HepG2 (cell line): ENCODE data around the gene CDKN1A. TPM values are rescaled to one million over a fixed set of nuclear protein-coding genes. Genes with fewer than 3 reads are reported as not detected.

ENCODE experiments used
- AGO1 ChIP-seq: fragments of 200-400 bp; formaldehyde crosslinking; IDR thresholded peaks from 2 replicates; pipeline ENCODE4 v1.6.1; 2017; ENCODE audit warnings: mild to moderate bottlenecking, low read depth, low read length, moderate library complexity; ENCODE audit not compliant: poor library complexity, severe bottlenecking
- BHLHE40 ChIP-seq: IDR thresholded peaks from 2 replicates; pipeline ENCODE4 v1.6.1; 2011; ENCODE audit warnings: low read length, improper control_type of control experiment
- HDAC6 ChIP-seq: fragments of 200-600 bp; sonication (generic); IDR thresholded peaks from 2 replicates; pipeline ENCODE4 v1.7.0; 2017; ENCODE audit warnings: mild to moderate bottlenecking, antibody characterized with exemption, low read length, low read depth
- HES4 ChIP-seq: sonication (generic); formaldehyde crosslinking; IDR thresholded peaks from 2 replicates; pipeline ENCODE4 v1.9.0; 2021; ENCODE audit warnings: mild to moderate bottlenecking, missing genetic modification reagents, borderline replicate concordance
- HNF4A ChIP-seq: sonication (generic); formaldehyde crosslinking; IDR thresholded peaks from 2 replicates; pipeline ENCODE4 v1.4.0; 2020; ENCODE audit warnings: missing genetic modification reagents
- KAT7 ChIP-seq: IDR thresholded peaks from 2 replicates; pipeline ENCODE4 v1.6.1; 2018; ENCODE audit warnings: borderline replicate concordance, missing compliant biosample characterization
- RBM39 ChIP-seq: fragments of 200-400 bp; formaldehyde crosslinking; IDR thresholded peaks from one replicate; pipeline ENCODE4 v1.6.1; 2018; ENCODE audit warnings: antibody characterized with exemption, mild to moderate bottlenecking, low read depth, low read length; ENCODE audit not compliant: poor library complexity, severe bottlenecking
- SMC3 ChIP-seq: IDR thresholded peaks from 2 replicates; pipeline ENCODE4 v1.6.1; 2011; ENCODE audit warnings: low read length, improper control_type of control experiment
- STAT5B ChIP-seq: sonication (generic); formaldehyde crosslinking; IDR thresholded peaks from 2 replicates; pipeline ENCODE4 v1.4.0; 2020; ENCODE audit warnings: missing genetic modification reagents
- ZFP41 ChIP-seq: sonication (generic); formaldehyde crosslinking; IDR thresholded peaks from 2 replicates; pipeline ENCODE4 v1.4.0; 2020; ENCODE audit warnings: mild to moderate bottlenecking, missing genetic modification reagents, borderline replicate concordance
- ZKSCAN5 ChIP-seq: sonication (generic); formaldehyde crosslinking; IDR thresholded peaks from 2 replicates; pipeline ENCODE4 v1.5.1; 2020; ENCODE audit warnings: mild to moderate bottlenecking, missing genetic modification reagents
- ZNF296 ChIP-seq: sonication (generic); formaldehyde crosslinking; conservative IDR thresholded peaks from 2 replicates; pipeline ENCODE4 v1.5.0; 2020; ENCODE audit warnings: mild to moderate bottlenecking, missing genetic modification reagents
- ZNF34 ChIP-seq: sonication (generic); formaldehyde crosslinking; IDR thresholded peaks from 2 replicates; pipeline ENCODE4 v1.4.0; 2020; ENCODE audit warnings: mild to moderate bottlenecking, missing genetic modification reagents, borderline replicate concordance
- ZNF354B ChIP-seq: sonication (generic); formaldehyde crosslinking; IDR thresholded peaks from 2 replicates; pipeline ENCODE4 v1.8.0; 2022; ENCODE audit warnings: mild to moderate bottlenecking, missing genetic modification reagents
- ZNF383 ChIP-seq: sonication (generic); formaldehyde crosslinking; IDR thresholded peaks from 2 replicates; pipeline ENCODE4 v1.4.0; 2020; ENCODE audit warnings: missing genetic modification reagents, mild to moderate bottlenecking, borderline replicate concordance
- ZNF468 ChIP-seq: sonication (generic); formaldehyde crosslinking; IDR thresholded peaks from 2 replicates; pipeline ENCODE4 v1.8.0; 2022; ENCODE audit warnings: mild to moderate bottlenecking, moderate library complexity, missing genetic modification reagents
- ZNF563 ChIP-seq: sonication (generic); formaldehyde crosslinking; IDR thresholded peaks from 2 replicates; pipeline ENCODE4 v1.8.0; 2022; ENCODE audit warnings: mild to moderate bottlenecking, moderate library complexity, missing genetic modification reagents
- ZNF567 ChIP-seq: sonication (generic); formaldehyde crosslinking; IDR thresholded peaks from 2 replicates; pipeline ENCODE4 v1.8.1; 2023; ENCODE audit warnings: mild to moderate bottlenecking, missing genetic modification reagents, borderline replicate concordance
- ZNF605 ChIP-seq: sonication (generic); formaldehyde crosslinking; IDR thresholded peaks from 2 replicates; pipeline ENCODE4 v1.8.0; 2022; ENCODE audit warnings: mild to moderate bottlenecking, missing genetic modification reagents
- polyA plus RNA-seq, 8 experiments: library from polyadenylated mRNA; depleted of rRNA in 3 of 8; stranded (reverse) in 7 of 8; unstranded in 1 of 8; fragments of >200 nt; fragmentation: Illumina TruSeq in 4 of 8; extraction: Trizol in 4 of 8; gene quantifications; 2 replicates each; pipeline versions ENCODE4 v1.2.1 to v1.2.3, GENCODE V29; 2011 to 2016; ENCODE audit warnings: low read depth in 4 of 8, missing spikeins in 1 of 8, mixed read lengths in 1 of 8; ENCODE audit not compliant: insufficient read depth in 1 of 8
- total RNA-seq, 5 experiments: library from RNA; depleted of rRNA; stranded (reverse); fragments of >200 nt; fragmentation: Illumina TruSeq; extraction: Trizol; gene quantifications; 2 replicates each; pipeline ENCODE4 v1.2.3, GENCODE V29; 2016; ENCODE audit warnings: low read depth in 1 of 5
- TF ChIP-seq, protein P1 (sequence below): sonication (generic); formaldehyde crosslinking; IDR thresholded peaks from 2 replicates; pipeline ENCODE4 v1.4.0; 2020; ENCODE audit warnings: low read depth, mild to moderate bottlenecking, missing genetic modification reagents
- TF ChIP-seq, protein P2 (sequence below): sonication (generic); formaldehyde crosslinking; IDR thresholded peaks from 2 replicates; pipeline ENCODE4 v1.4.0; 2020; ENCODE audit warnings: missing genetic modification reagents
- TF ChIP-seq, protein P3 (sequence below): sonication (generic); formaldehyde crosslinking; conservative IDR thresholded peaks from 2 replicates; pipeline ENCODE4 v1.8.1; 2023; ENCODE audit warnings: missing genetic modification reagents
- TF ChIP-seq, protein P4 (sequence below): sonication (generic); formaldehyde crosslinking; IDR thresholded peaks from 2 replicates; pipeline ENCODE4 v1.4.0; 2020; ENCODE audit warnings: low read depth, mild to moderate bottlenecking, missing genetic modification reagents

The CDKN1A gene
- total and polyA plus RNA-seq, 2 of the 13 experiments (the other 11 are each of a cell fraction or from before 2014, with no cell fraction given), result 60.7 to 92.1 TPM

DNA sequence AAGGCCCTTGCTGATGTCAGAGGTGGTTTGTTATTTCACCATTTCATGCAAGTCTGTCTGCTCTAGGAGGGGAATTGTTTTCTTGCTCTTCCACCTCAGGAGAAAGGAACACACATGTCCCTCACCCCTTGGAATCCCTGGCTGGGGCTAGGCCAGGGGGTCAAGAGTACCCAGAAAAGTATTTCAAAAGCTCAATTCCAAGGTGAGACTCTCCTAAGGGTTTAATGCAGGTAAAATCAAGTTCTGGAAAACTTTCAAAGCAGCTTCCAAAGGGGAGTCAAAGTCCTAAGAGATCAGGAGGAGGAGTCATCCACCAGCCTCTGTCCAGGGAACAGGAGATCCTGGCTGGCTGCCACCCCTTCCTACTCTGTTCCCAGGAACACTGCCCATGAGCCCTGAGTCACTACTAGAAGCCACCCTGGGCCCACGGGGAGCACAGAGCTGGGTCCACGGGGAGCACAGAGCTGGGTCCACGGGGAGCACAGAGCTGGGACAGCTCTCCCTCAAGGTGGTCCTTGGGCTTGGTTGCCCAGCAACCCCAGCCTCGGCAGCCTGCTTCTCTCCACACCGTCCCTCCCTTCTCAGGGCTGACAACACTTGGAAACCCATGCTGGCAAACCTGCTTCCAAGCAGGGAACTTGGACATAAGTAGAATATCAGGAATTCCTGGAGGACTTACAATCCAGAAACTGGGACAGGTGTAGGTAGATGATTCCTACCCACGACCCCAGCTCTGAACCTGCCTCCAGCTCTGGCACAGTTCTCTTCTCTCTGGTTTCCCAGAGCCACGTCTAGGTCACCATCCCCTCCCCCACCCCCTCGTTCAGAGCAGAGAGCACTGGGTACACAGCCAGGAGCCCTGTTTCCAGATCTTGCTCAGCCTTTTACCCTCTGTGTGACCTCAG, 35.3 kb upstream of the CDKN1A start (continued):
- TF ChIP-seq, protein P1, sequence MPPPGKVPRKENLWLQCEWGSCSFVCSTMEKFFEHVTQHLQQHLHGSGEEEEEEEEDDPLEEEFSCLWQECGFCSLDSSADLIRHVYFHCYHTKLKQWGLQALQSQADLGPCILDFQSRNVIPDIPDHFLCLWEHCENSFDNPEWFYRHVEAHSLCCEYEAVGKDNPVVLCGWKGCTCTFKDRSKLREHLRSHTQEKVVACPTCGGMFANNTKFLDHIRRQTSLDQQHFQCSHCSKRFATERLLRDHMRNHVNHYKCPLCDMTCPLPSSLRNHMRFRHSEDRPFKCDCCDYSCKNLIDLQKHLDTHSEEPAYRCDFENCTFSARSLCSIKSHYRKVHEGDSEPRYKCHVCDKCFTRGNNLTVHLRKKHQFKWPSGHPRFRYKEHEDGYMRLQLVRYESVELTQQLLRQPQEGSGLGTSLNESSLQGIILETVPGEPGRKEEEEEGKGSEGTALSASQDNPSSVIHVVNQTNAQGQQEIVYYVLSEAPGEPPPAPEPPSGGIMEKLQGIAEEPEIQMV (CRISPR knock-in tag), result no peak
- TF ChIP-seq, protein P2, sequence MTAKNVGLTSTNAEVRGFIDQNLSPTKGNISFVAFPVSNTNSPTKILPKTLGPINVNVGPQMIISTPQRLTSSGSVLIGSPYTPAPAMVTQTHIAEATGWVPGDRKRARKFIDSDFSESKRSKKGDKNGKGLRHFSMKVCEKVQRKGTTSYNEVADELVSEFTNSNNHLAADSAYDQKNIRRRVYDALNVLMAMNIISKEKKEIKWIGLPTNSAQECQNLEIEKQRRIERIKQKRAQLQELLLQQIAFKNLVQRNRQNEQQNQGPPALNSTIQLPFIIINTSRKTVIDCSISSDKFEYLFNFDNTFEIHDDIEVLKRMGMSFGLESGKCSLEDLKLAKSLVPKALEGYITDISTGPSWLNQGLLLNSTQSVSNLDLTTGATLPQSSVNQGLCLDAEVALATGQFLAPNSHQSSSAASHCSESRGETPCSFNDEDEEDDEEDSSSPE (CRISPR knock-in tag), result no peak
- no peak; the same call in 1 of the 2 replicates for TF ChIP-seq ZNF605
- TF ChIP-seq ZNF383 (CRISPR knock-in tag), result no peak
- TF ChIP-seq, protein P3, sequence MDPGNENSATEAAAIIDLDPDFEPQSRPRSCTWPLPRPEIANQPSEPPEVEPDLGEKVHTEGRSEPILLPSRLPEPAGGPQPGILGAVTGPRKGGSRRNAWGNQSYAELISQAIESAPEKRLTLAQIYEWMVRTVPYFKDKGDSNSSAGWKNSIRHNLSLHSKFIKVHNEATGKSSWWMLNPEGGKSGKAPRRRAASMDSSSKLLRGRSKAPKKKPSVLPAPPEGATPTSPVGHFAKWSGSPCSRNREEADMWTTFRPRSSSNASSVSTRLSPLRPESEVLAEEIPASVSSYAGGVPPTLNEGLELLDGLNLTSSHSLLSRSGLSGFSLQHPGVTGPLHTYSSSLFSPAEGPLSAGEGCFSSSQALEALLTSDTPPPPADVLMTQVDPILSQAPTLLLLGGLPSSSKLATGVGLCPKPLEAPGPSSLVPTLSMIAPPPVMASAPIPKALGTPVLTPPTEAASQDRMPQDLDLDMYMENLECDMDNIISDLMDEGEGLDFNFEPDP (CRISPR knock-in tag), result no peak
- no peak for TF ChIP-seq SMC3
- TF ChIP-seq ZNF567 (CRISPR knock-in tag), result 0 out of 2 replicates have a peak, but pooled peaks have one; percentile 34
- no peak for TF ChIP-seq RBM39
- no peak for TF ChIP-seq HES4 (CRISPR knock-in tag)
- TF ChIP-seq STAT5B (CRISPR knock-in tag), result no peak
- no peak for TF ChIP-seq ZNF468
- no peak for TF ChIP-seq HDAC6
- 0 out of 2 replicates have a peak, but pooled peaks have one; percentile 40 for TF ChIP-seq ZNF354B (CRISPR knock-in tag)
- no peak for TF ChIP-seq ZNF296
- no peak for TF ChIP-seq ZKSCAN5
- TF ChIP-seq KAT7 (CRISPR knock-in tag), result peak; percentile 79; the same call in 1 of the 2 replicates
- peak; percentile 66 for TF ChIP-seq HNF4A (CRISPR knock-in tag)
- no peak for TF ChIP-seq AGO1
- TF ChIP-seq ZNF563 (CRISPR knock-in tag), result peak; percentile 44; the same call in 1 of the 2 replicates
- peak; percentile 69; the same call in 1 of the 2 replicates for TF ChIP-seq ZFP41
- TF ChIP-seq, protein P4, sequence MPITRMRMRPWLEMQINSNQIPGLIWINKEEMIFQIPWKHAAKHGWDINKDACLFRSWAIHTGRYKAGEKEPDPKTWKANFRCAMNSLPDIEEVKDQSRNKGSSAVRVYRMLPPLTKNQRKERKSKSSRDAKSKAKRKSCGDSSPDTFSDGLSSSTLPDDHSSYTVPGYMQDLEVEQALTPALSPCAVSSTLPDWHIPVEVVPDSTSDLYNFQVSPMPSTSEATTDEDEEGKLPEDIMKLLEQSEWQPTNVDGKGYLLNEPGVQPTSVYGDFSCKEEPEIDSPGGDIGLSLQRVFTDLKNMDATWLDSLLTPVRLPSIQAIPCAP (CRISPR knock-in tag), result no peak
- TF ChIP-seq BHLHE40, result no peak
- 0 out of 2 replicates have a peak, but pooled peaks have one; percentile 23 for TF ChIP-seq ZNF34
